GM21737 (cell line): ENCODE results near the gene PITPNB.

Experiments used
- ATAC-seq: cut with Tn5 transposase; IDR thresholded peaks from one replicate; pipeline ENCODE4 v1.9.1; 2021; ENCODE audit warnings: mild to moderate bottlenecking, moderate library complexity; ENCODE audit not compliant: unreplicated experiment

Gene PITPNB

DNA sequence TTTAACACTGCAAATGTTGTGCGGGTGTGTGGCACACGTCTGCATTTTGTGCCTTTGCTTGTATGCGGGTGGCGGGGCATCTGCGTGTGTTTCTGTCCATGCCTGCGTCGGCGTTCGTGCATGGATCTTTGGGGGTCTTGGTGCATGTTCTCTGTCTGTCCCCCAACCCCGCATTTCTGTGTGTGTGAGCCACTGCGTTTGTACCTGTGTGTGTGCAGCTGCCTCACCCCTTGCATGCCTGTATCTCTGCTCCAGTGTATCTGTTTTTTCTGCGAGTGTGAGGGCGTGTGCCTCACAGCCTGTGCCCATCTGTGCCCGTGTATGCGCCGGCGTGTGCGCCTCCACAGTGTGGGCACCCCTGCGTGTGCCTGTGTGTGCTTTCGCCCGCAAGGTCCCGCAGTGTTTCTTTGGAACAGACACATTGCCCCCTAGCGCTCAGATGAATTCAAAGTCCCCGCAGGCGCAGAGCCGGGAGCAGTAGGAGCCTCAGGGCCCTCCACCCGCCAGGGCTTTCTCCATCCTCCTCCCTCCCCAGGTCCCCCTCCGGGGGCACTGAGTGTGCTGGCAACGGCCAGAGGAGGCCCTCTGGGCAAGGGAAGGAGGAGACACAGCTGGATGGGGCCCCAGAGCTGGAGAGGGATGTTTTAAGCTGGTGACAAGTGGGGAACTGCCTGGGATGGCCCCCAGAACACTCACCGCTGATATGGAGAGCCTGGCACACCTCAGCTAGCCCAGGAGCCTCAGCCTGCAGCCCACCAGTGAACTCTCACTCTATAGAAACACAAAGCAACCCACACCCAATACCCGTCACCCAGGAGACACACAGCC is 114.4 kb downstream of the PITPNB start:
- no peak for ATAC-seq

DNA sequence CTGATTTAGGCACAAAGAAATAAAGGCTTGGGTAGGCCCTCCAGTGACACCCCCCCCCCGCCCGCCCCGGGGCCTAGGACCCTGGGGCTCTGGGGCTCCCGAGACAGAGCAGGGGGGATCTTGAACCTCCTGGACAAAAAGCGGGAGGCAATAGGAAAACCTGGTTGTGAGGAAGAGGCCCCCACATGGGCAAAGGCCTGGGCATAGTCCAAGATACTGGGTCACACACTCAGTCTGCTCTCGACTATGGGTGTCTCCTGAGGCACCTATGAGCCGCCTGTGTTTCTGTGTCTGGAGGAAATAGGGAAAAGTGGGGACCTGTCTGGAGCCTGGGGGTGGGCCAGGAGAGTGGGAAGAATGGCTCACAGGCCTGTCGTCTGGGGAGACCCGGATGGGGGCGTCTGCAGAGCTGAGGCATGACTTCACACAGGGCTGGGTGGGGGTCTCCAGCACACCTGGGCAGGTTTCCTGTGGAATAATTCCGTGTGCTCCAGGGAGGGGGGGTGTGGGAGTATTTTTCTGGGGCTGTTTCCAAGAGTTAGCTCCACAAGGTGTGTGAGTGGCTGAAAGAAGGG is 115.1 kb downstream of the PITPNB start:
- no peak for ATAC-seq

DNA sequence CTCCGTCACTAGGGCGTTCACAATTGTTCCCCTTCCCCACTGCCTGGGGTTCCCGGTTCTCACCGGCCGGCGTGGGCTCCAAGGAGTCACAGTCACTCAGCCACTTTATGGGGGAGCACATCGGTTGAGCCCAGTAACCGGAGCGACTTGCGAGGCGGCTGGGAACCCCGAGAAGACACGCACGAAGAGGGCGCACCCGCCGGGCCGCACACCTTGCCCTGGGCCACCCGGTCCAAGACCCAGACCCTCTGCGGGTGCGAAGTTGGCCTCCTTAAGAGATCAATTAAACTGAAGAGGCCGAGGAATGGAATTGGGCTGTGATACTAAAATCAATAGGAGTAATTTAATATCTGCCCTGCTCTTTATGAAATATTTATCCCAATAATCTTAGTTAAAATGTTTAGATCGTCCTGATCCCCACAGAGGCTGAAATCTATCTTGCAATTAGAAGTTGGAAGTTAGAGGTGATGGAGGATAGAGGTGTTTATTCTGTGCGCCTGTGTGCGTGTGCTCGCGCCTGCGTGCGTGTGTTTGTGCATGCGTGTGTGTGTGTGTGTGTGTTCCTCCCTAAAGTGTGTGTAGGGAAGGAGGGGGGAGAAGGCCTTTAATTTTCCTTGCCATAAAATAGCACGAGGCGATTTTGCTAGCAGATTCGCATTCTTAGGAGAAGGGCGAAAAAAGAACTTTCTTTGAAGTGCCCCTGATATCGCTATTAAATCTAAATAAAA is 116.5 kb downstream of the PITPNB start:
- no peak for ATAC-seq
